Stimulated activated naive CD4-positive, alpha-beta T cell treated with Interleukin-2 at 50 U/mL for 16 hours (primary cell): ENCODE results near the gene RBCK1.

Source experiments
- DNase-seq: peaks from one replicate; lab custom pipeline; 2025; lab: John Stamatoyannopoulos, UW

Gene RBCK1

GRCh38 chr20:399182-399707, 8.9 kb upstream of the RBCK1 start:
- no peak for DNase-seq

- DNase-seq, result no peak
These were observed 8.0 kb upstream of the RBCK1 start for GRCh38 chr20:400128-400453.

- no peak for DNase-seq
These were observed 7.4 kb upstream of the RBCK1 start for GRCh38 chr20:400454-401275.

GRCh38 chr20:401682-402495, 6.2 kb upstream of the RBCK1 start:
- no peak for DNase-seq

- DNase-seq, result no peak
These were observed 5.6 kb upstream of the RBCK1 start for GRCh38 chr20:402496-402885.

GRCh38 chr20:402898-403581, 5.1 kb upstream of the RBCK1 start:
- no peak for DNase-seq

GRCh38 chr20:403582-403957, 4.5 kb upstream of the RBCK1 start:
- no peak for DNase-seq

GRCh38 chr20:404088-404487, 4.0 kb upstream of the RBCK1 start:
- DNase-seq, result no peak

GRCh38 chr20:406200-407132, 1.6 kb upstream of the RBCK1 start:
- DNase-seq, result no peak

- peak; percentile 72 for DNase-seq
These were observed 756 bp upstream of the RBCK1 start for GRCh38 chr20:407133-407952.

GRCh38 chr20:408843-409696, 971 bp downstream of the RBCK1 start:
- DNase-seq, result no peak

GRCh38 chr20:409697-410559, 1.8 kb downstream of the RBCK1 start:
- no peak for DNase-seq

GRCh38 chr20:412081-412480, 4.0 kb downstream of the RBCK1 start:
- no peak for DNase-seq

GRCh38 chr20:414161-414560, 6.1 kb downstream of the RBCK1 start:
- DNase-seq, result no peak

- no peak for DNase-seq
These were observed 7.8 kb downstream of the RBCK1 start for GRCh38 chr20:415820-416322.

- DNase-seq, result no peak
These were observed 9.1 kb downstream of the RBCK1 start for GRCh38 chr20:416950-417800.

- no peak for DNase-seq
These were observed 9.8 kb downstream of the RBCK1 start for GRCh38 chr20:417801-418342.
